GOT3 (cell line): ENCODE measurements around the gene WDR55.
"Not testable (repeated sequence)": the region's sequence is repeated elsewhere in the genome, so short reads cannot be mapped to it uniquely, and the experiment has no call there.

Source experiments
- DNase-seq: peaks from one replicate; lab custom pipeline; 2025; ENCODE audit warnings: mixed read lengths; lab: John Stamatoyannopoulos, UW

WDR55 gene

GRCh38 chr5:140664359-140665119, at the start of gene WDR55:
Gene WDR55 (plus strand): TSS chr5:140664904. CDS start chr5:140664913, 9 bp downstream.
- DNase-seq, result peak; percentile 92

GRCh38 chr5:140622301-140622700, 42.4 kb upstream of the WDR55 start:
- no peak for DNase-seq

GRCh38 chr5:140623061-140623460, 41.6 kb upstream of the WDR55 start:
- DNase-seq, result not testable (repeated sequence)

GRCh38 chr5:140624886-140625285, 39.8 kb upstream of the WDR55 start:
- DNase-seq, result not testable (repeated sequence)

- no peak for DNase-seq
These were observed 36.7 kb upstream of the WDR55 start for GRCh38 chr5:140627972-140628371.

- DNase-seq, result no peak
These were observed 36.0 kb upstream of the WDR55 start for GRCh38 chr5:140628711-140629110.

GRCh38 chr5:140630292-140631035, 34.2 kb upstream of the WDR55 start:
- DNase-seq, result no peak

- DNase-seq, result no peak
These were observed 33.7 kb upstream of the WDR55 start for GRCh38 chr5:140631036-140631417.

- DNase-seq, result no peak
These were observed 32.8 kb upstream of the WDR55 start for GRCh38 chr5:140631831-140632365.

- DNase-seq, result no peak
These were observed 32.2 kb upstream of the WDR55 start for GRCh38 chr5:140632366-140633020.

GRCh38 chr5:140633021-140633471, 31.7 kb upstream of the WDR55 start, which contains the start of gene CD14:
Gene CD14 (minus strand): TSS chr5:140633175. CDS start chr5:140633071, 104 bp downstream.
- peak; percentile 73 for DNase-seq

GRCh38 chr5:140633501-140633900, 31.2 kb upstream of the WDR55 start:
- DNase-seq, result no peak

- DNase-seq, result no peak
These were observed 30.6 kb upstream of the WDR55 start for GRCh38 chr5:140634103-140634502.

GRCh38 chr5:140635291-140636257, 29.1 kb upstream of the WDR55 start:
- no peak for DNase-seq

GRCh38 chr5:140637371-140638100, 27.2 kb upstream of the WDR55 start:
- DNase-seq, result no peak

- DNase-seq, result not testable (repeated sequence)
These were observed 25.9 kb upstream of the WDR55 start for GRCh38 chr5:140638898-140639147.

GRCh38 chr5:140639148-140639981, 25.3 kb upstream of the WDR55 start, which contains the start of gene TMCO6:
Gene TMCO6 (plus strand): TSS chr5:140639451. CDS start chr5:140639528, 77 bp downstream.
- peak; percentile 95 for DNase-seq

- no peak for DNase-seq
These were observed 23.0 kb upstream of the WDR55 start for GRCh38 chr5:140641716-140642115.

GRCh38 chr5:140642718-140643117, 22.0 kb upstream of the WDR55 start:
- no peak for DNase-seq

GRCh38 chr5:140647042-140647419, 17.7 kb upstream of the WDR55 start:
- DNase-seq, result no peak
